HG03442 (cell line): ENCODE data around the gene FAM181A.

Experiments
- ATAC-seq: cut with Tn5 transposase; IDR thresholded peaks from one replicate; pipeline ENCODE4 v1.9.1; 2021; ENCODE audit warnings: mild to moderate bottlenecking, moderate library complexity; ENCODE audit not compliant: unreplicated experiment

FAM181A gene

DNA sequence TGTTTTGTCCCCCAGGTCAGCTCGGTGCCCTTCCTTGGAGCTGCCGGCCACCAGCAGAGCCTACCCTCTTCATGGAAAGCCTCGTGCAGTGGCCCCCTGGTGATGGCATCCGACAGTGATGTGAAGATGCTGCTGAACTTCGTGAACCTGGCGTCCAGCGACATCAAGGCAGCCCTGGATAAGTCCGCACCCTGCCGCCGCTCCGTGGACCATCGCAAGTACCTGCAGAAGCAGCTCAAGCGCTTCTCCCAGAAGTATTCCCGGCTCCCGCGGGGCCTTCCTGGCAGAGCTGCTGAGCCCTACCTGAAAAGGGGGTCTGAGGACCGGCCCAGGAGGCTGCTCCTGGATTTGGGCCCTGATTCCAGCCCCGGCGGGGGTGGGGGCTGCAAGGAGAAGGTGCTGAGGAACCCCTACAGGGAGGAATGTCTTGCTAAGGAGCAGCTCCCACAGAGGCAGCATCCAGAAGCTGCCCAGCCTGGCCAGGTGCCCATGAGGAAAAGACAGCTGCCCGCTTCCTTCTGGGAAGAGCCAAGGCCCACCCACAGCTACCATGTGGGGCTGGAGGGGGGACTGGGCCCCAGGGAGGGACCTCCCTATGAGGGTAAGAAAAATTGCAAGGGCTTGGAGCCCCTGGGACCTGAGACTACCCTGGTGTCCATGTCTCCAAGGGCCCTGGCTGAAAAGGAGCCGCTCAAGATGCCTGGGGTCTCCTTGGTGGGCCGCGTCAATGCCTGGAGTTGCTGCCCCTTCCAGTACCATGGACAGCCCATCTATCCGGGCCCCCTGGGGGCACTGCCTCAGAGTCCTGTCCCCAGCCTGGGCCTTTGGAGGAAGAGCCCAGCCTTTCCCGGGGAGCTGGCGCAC is 1.3 kb downstream of the FAM181A start:
- no peak for ATAC-seq

DNA sequence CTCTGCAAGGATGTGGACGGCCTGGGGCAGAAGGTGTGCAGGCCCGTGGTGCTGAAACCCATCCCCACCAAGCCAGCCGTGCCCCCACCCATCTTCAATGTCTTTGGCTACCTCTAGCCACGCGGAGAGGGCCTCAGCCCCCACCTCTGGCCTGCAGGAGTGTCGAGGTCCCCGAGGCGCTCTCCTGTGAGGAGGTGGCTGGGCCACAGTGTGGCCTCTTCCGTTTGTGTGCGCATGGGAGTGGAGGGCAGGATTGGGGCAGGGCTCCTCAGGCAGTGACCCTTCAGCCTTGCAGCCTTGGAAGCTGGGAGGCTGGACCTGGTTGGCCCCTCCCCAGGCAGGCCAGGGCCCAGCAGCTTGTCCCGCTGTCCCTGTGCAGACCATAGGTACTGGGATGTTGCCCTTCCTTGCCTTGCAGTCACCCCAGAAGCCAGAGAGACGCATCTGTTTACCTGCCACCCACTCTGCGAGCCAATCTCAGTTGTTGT is 1.9 kb downstream of the FAM181A start:
- no peak for ATAC-seq

DNA sequence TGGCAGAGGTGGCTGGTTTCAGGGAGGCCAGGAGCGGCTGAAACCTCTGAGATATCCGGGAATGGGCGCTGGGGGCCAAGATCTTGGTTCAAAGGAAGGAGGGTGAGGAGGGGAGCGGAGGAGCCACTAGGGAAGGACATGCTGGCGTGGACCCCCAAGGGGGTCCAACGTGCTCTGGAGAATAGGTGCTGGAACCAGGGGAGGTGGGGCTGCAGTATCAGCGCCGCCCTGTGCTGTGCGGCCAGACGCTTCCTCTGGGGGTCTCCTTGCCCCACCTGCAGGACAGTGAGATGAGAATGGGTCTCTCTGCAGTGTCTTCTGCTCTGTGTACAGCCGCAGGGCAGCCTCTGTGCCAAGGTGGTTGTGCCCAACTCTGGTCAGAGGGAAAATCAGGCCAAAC is 2.5 kb downstream of the FAM181A start:
- ATAC-seq, result no peak

DNA sequence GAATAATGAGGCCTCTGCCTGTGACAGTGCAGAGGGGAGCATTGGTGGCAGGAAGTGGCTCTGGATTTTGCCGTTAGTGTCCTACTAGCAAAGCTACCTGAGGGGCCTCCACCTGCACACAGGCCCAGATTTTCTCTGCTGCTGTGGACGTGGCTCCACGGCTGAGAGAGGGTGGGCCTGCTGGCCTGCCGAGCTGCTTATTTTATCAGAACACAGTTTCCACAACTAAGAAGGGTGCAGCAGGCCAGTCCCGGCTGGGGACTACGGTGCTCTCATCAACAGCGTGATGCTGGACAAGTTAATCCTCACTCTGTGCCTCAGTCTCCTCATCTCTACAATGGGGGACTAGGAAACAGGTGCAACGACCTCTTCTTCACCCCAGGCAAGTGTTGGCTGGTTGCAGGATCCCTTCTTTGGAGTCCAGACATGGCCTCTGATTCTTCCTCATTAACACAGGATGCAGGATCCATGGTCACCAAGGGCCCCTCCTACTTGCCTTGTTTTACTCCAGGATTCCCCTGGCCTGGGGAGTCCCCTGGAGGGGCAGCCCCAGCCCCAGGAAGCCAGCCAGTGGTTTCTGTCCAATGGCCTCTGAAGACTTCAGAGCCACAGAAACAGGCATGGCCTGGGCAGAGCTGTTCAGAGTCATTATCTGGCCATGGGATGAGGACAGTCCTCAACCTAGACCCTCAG is 3.3 kb downstream of the FAM181A start:
- no peak for ATAC-seq

DNA sequence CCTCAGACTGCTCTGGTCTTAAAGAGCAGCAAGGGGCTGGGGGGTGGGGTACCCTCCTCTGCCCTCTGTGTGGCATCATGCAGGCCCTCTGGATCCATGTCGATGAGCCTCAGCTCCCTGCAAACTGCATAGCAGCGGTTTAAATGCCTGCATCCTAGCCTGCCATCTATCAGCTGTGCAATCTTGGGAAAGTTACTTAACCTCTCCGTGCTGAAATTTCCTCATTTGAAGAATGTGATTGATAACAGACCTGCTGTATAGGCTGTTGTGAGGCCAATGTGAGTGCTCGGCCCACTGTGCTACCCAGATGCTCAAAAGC is 3.8 kb downstream of the FAM181A start:
- ATAC-seq, result no peak

DNA sequence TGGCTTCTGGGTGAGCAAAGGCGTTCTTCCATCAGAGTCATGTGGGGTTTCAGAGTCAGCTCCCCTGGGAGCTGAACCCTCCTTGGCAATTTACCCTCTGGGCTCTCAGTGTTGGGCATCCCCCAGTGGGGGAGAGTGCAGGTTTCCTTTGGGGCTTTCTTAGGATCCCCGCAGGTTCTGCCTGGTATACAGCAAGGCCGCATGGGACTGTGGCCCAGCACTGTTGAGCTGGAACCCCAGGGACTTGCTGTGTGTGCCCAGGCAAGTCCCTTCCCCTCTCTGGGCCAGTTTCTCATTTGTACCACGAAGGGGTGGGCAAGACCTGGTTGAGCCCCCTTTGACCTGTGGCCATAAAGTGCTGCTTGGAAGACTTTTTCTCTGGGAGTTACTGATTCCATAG is 5.5 kb downstream of the FAM181A start:
- ATAC-seq, result no peak

DNA sequence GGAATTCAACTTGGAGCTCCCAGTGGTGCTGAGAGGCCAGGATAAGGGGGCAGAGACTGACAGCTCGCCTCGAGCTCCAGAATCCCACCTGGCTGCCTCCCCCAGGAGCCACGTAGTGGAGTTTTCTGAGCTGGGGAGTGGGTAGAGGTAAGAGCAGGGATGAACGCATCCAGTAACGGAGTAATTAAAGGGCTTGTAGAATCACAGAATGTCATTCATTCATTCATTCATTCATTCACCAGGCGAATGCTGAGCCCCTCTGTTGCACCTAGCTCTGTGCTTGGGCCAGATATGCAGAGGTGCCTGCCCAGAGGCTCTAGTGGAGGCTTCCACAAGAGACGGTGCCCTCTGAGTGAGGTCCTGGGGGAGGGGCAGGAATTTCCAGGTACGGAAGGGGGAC is 8.1 kb downstream of the FAM181A start:
- ATAC-seq, result no peak

DNA sequence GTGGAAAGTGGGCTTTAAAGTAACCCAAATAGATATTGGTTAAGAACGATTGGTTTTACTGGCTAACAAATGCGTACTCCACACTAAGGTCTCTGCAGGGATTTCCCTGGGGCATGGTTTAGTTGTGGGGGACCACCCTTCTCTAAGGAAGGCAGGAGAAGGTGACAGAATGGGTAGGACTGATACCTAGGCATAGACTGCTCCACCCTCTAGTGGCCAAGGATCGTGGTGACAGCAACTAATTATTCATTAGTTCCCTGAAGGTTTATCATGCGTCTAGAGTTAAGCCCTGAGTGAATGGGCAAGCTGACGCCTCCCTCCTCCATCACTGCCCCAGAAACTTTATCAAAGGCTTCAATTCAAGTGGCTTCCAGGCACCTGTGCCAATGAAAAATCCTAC is 9.1 kb downstream of the FAM181A start:
- ATAC-seq, result no peak

DNA sequence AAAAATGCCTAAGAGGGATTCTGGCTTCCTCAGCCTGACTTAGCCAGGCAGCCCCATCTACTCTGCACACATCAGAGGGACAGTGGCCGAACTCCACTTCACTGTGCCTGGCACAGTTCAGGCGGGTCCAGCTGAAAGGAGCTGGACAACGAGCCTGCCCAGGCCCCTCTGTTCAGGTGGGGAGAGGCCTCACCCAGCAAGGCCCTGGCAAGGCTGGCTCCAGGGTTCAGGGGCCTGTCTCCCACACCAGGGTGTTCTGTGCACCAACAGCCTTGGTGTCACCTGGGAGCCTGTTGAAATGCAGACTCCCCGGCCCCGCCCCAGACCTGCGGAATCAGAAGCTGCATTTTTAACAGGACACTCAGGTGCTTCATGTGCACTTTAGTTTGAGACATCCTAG is 9.8 kb downstream of the FAM181A start:
- no peak for ATAC-seq

DNA sequence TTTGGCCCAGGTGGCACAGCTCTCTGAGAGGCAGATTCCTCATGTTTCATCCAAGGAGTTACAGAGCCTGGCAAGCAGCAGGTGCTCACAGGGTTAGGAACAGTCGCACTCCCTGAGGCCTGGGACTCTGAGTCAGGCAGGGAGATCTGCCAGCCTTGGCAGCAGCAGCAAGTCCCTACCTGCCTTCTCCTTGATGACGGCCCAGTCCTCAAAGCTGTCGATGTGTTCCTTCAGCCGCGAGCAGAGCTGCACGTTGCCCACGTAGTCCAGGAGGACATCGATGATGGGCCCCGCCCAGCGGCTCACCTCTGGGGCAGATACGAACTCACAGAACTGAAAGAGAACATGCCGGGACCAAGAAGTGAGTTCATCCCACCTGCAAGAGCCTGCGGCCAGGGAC is 10.4 kb downstream of the FAM181A start:
- ATAC-seq, result no peak

DNA sequence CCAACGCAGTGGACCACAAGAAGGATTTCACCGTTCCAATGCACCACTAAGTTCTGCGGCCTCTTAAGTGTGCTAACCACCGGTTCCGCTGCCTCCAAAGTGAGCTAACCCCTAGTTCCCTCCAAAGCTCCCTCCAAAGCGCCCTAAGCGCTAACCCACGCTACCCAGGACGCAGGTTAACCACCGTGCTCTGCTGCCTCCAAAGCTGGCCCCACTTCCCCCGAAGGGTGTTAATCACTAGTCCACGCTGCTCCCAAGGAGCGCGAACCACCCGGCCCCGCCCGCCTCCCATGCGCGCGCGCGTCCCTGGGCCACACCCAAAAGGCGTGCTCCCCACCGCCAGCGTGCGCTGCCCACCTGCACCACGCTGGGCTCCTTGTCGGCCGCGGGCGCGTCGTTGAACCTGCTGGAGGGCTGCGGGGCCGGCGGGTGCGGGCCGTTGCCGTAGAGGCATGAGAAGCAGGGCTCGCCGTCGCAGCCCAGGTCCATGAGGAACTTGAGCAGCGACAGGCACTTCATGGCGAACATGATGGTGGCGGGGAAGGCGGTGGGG is 11.7 kb downstream of the FAM181A start:
- ATAC-seq, result no peak

DNA sequence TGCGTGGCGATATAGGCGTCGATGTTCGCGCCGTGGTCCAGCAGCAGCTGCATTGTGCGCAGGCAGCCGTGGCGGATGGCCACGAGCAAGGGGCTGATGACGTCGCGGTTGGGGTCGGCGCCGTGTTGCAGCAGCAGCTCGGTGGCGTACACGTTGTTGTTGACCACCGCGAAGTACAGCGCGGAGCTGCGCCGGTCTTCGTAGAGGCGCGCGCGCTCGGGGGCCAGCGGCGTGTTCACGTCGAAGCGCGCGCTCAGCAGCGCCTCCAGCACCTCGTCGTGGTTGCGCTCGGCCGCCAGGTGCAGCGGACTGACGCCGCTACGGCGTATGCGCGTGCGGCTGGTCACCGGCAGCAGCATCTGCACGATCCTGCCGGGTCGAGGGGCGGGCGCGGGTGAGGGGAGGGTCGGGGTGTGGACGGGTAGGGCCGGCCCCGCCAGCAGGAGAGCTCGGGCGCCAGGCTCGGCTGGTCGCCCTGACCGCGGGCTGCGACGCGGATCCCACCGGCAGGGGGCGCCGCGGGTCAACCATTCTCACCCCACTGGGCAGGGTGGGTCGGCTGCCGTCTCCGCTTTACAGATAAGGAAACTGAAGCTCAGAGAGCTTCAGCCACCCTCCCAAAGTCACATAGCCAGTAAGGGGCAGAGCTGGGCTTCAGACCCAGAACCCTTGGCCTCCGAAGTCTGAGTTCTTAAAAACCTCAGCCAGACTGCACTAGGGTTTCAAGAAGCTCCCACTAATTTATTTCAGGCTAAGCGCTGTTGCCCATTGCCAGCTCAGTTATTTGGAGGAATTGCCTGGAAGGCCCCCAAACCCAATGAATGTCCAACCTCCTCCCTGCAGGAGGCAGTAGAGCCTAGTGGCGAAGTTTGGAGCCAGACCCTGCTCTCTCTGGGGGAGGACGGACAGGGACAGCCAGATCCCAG is 12.4 kb downstream of the FAM181A start:
- ATAC-seq, result peak; percentile 84

DNA sequence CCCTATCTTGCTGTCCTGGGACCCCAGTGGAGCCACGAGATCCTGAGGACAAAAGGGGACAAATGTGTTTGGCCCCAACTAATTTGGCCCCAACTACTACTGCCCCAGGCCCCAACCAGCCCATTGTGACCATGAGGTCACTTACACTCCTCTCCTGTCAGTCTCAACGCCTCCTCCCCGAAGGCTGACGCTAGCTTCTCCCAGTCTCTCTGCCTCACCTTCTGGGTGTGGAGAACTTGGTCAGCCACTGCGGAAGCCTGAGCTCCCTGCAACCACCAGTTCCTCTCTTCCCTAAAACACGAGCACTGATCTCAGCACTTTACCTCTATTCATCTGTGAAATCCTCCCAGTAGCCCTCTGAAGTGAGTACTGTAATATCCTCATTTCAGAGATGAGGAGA is 13.3 kb downstream of the FAM181A start:
- ATAC-seq, result no peak

DNA sequence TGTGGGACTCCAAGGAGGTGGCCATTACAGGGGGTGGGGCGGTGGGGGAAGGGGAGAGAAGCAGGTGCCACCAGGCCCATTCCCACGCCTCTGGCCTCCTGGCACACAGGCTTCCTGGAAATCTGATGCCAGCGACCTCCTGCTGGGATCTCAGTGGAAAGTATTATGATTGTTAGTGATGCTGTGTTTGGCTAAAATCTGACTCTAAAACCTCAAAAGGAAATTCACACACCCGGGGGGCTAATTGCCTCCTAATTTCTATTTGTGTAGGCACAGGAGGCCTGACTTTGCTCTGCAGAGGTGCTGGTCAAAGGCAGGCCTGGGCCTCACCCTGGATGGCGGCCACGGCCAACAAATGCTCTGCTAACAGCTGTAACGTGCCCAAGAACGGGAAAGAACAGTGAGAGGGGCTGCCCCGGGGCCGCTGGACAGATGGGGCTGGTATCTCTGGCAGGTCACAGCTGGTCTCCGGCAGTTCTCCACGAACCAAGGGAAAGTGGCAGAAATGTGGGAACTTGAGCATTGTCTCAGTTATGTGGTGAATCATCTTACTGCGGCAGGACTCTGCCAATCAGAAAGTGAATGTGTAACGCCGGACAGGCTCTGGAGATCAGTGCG is 14.3 kb downstream of the FAM181A start:
- no peak for ATAC-seq

DNA sequence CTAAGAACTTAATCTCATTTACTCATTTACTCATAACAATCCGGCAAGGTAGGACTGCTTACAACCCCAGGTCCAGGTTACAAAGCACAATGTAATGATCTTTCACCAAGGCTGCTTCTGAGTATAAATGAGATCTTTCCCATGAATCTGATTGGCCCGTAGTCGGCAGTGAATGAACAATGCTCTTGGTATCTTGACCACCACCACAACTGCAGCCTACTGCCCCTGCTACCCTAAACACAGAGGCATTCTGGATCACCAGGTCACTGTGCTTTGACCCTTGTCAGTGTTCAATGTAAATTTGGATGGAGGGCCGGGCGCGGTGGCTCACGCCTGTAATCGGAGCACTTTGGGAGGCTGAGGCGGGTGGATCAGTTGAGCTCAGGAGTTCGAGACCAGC is 15.9 kb downstream of the FAM181A start:
- no peak for ATAC-seq

DNA sequence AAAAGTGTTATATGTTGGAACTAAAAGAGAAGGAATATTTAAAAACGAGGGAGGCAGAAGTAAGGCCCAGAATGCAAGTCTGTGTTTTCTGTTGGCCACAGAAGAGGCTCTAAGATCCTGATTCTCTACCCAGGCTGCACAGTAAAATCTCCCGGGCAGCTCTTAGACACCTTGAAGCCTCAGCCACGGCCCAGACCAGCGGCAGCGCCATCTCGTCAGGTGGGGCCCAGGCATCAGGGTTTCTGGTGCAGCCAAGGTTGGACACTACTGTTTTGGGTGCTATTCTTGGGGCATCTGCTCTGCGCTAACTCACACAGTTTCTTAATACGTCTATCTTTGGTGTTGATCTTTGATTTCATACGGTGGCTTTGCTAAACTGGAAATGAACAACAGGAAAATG is 16.8 kb downstream of the FAM181A start:
- no peak for ATAC-seq

DNA sequence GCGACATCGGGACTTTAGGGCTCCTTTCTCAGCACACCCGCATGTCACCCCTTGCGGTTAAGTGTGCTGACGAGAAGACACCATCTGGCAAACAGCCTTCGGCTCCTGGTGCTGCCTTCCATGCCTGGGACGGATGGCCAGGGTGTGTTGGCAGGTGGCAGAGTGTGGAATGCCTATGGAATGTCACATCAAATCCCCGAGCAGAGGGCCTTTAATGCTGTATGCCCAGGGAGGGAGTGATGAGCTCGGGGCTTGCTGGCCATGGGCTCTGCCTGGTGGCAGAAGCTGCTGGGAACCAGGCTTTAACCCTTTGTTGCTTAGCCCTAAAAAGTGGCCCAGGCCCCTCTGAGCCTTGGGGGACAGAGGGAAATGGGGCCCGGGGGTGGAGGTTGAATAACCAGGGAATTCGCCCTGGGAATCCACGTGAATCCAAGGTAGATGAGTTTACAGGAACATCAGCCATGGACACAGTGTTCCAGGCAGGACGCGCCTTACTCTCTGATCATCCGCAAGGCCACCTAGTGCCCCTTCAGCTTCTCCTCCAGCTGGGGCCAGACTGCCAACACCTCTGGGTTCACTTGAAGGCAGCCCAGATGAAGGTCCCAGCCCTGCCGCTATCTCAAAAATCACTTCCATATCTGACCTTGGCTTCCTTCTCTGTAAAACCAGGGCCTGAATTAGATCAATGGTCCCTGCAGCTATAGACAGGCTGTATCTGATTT is 17.4 kb downstream of the FAM181A start:
- no peak for ATAC-seq

DNA sequence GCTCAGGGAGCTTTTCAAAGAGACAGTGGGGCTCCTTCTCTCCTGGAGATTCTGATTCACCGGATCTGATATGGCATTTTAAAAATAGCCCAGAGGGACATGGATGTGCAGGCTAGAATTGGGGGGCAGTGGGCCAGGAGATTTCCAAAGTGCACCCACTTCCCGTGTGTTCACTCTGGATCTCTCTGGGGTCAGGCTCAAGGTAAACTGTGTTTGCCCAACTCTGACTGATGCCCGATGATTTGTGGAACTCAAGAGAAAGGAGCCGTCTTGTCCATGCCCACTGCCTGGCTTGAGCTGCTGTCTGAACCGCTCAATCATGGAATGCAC is 17.9 kb downstream of the FAM181A start:
- ATAC-seq, result no peak

DNA sequence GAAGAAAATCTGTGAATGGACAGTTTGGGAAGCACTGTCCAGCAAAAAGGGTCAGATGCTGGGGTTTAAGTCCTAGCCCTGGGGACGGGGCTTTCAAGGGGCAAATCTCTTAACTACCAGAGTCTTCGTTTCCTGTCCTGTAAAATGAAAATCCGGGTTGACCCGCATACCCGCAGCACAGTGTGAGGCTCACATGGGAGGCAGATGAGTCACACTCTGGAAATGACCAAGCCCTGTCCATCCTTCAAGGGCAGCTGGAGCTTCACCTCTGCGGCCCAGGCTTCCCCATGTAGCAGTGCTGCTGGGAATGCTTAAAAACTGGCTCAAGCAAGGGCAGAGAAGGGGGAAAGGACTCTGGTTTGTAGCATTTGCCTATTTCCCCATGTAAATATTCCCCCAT is 19.0 kb downstream of the FAM181A start:
- no peak for ATAC-seq

DNA sequence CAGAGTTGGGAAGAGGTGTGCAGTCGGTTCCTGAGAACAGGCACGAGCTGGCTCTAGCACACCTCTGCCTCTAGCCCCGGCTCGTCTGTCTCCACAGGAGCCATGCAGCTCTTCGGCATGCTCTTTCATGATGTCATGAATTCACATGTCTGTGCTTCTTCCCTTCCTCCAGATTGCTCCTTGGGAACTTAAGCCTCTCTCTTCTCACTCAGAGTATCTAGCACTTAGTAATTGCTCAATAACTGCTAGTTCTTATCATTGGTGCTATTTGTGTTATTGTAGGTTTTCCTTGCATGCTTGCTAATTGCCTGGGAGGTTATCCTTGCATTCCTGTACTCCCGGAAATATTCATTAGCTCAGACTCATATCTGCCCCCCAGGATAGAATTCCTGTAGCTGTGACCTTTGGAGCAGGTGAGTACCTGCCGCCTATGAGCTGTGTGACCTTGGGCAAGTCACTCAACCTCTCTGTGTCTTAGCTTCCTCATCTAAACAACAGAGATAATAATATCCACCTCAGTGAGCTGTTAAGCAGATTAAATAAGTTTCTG is 19.5 kb downstream of the FAM181A start:
- no peak for ATAC-seq
